ENCODE data around the gene RING1. TPM values are rescaled to one million over a fixed set of nuclear protein-coding genes. Genes with fewer than 3 reads are reported as not detected.
A peak's percentile ranks its signal among the peaks of the same experiment; 100 is the strongest.

The RING1 gene
- total RNA-seq, 1 experiment from 2014 or later, result 31.0 TPM

GRCh38 chr6:33160096-33160495 lies 48.2 kb upstream of the RING1 start:
- no peak overlapping the region for H3T11ph ChIP-seq (ENCODE audit: low read length)
- no peak overlapping the region for H3K14ac ChIP-seq (ENCODE audit: insufficient read depth, low read length)
- peaks cover 2% of the 10 kb centered on the region; the same call in 1 of the 2 replicates for H3K27me3 ChIP-seq (ENCODE audit: insufficient read depth, low read length)
- no peak overlapping the region for H3K4me2 ChIP-seq (ENCODE audit: insufficient read depth, insufficient read length, low read length)
- Mint-ChIP-seq H3K9me3 (no peaks in the 10 kb centered on the region), H3K27me3 (ENCODE audit: low read depth) (peaks cover 29% of the 10 kb centered on the region), H3K4me1 (peaks cover 23 to 30% of the 10 kb centered on the region in 2 experiments), H3K27ac (no peak overlapping the region; a peak in 1 of 7 replicates), H3K4me3 (peak overlapping the region in 1 of 2 experiments; percentile 1; a peak in 1 of 5 replicates), H3K36me3 (ENCODE audit: insufficient read depth in 1 of 3, low read depth in 3 of 3) (no peaks in the 10 kb centered on the region)
- no CpG with 5 or more reads among the region's 11 CpGs for WGBS (ENCODE audit: extremely low coverage, insufficient read length, low lambda C conversion rate)
- H4K8ac ChIP-seq (replicated peaks; ENCODE audit: insufficient read length, low read depth, low read length), result no peak overlapping the region
- H3K18ac ChIP-seq (ENCODE audit: insufficient read length, low read depth, low read length), result no peak overlapping the region
- H4K5ac ChIP-seq (ENCODE audit: insufficient read length, low read depth, low read length), result no peak overlapping the region
- no peaks in the 10 kb centered on the region for H3K9me3 ChIP-seq (ENCODE audit: control insufficient read depth, low read depth, low read length)
- H3K4me1 ChIP-seq (ENCODE audit: insufficient read depth, low read length), result no peaks in the 10 kb centered on the region; the same call in 1 of the 2 replicates
- no peak overlapping the region for H2BK12ac ChIP-seq (ENCODE audit: insufficient read length, low read depth, low read length)
- H2BK20ac ChIP-seq (ENCODE audit: low read depth, low read length, poor library complexity, severe bottlenecking), result no peak overlapping the region
- no peak for TF ChIP-seq CTCF (conservative IDR thresholded peaks at IDR 0.05)
- H3K9ac ChIP-seq (ENCODE audit: extremely low read depth, insufficient read length, low read length), result no peak overlapping the region
- no peak overlapping the region for H2AFZ ChIP-seq (ENCODE audit: low read length)
- no peak overlapping the region for H2BK5ac ChIP-seq (ENCODE audit: insufficient read length, low read length)
- H2BK120ac ChIP-seq (ENCODE audit: low read depth, low read length, poor library complexity, severe bottlenecking), result no peak overlapping the region
- no peak overlapping the region for H2BK15ac ChIP-seq (ENCODE audit: low read depth, low read length)
- no peaks in the 10 kb centered on the region for H4K20me1 ChIP-seq (ENCODE audit: control insufficient read depth, insufficient read depth, insufficient read length)
- no peak overlapping the region for H3K56ac ChIP-seq (ENCODE audit: insufficient read length, low read depth, low read length)
- H3K4ac ChIP-seq (ENCODE audit: low read depth, low read length), result no peak overlapping the region
- no peaks in the 10 kb centered on the region for H3K79me1 ChIP-seq (ENCODE audit: insufficient read depth, low read depth, low read length, poor library complexity, severe bottlenecking)
- no peaks in the 10 kb centered on the region for H3K79me2 ChIP-seq (ENCODE audit: insufficient read depth, low read length)
- peak; percentile 17 for DNase-seq
- no peak overlapping the region for H3K27ac ChIP-seq (ENCODE audit: insufficient read length, low read depth, low read length)
- no peak overlapping the region for H2AK5ac ChIP-seq (ENCODE audit: insufficient read length, low read length)
- peaks cover 5% of the 10 kb centered on the region for H3K23me2 ChIP-seq (ENCODE audit: insufficient read length, low read depth, low read length, poor library complexity, severe bottlenecking)
- no peak overlapping the region for H3K23ac ChIP-seq (ENCODE audit: insufficient read length, low read depth, low read length)
- H4K91ac ChIP-seq (ENCODE audit: insufficient read length, low read depth, low read length), result no peak overlapping the region
